Common myeloid progenitor, CD34-positive (primary cell): ENCODE measurements around the gene FAM110D.

Source experiments
- CTCF ChIA-PET: fragments of 350-600 bp; sonication (Branson Sonifier 250); formaldehyde crosslinking; loops from one replicate; lab custom pipeline; 2021; ENCODE audit warnings: antibody characterized with exemption; lab: Charles Lee
- POLR2A ChIA-PET: fragments of 350-600 bp; sonication (Branson Sonifier 250); formaldehyde crosslinking; loops from one replicate; lab custom pipeline; 2021; ENCODE audit warnings: antibody characterized with exemption; lab: Charles Lee
- DNase-seq, 3 donors: peaks; one replicate each; pipeline versions ENCODE4 v3.0.0 to v3.0.0-alpha.2; 2013
- H3K27ac ChIP-seq, 2 experiments: 1 replicate in 1 of 2; 2 replicates in 1 of 2; pipeline ENCODE4 v1.7.0; 2013; ENCODE audit warnings: inconsistent platforms in 2 of 2, low read length in 2 of 2, mild to moderate bottlenecking in 2 of 2, low read depth in 1 of 2, moderate library complexity in 1 of 2; ENCODE audit not compliant: severe bottlenecking in 2 of 2, insufficient read depth in 1 of 2, poor library complexity in 1 of 2
- H3K27me3 ChIP-seq, 5 experiments: replicated peaks in 2 of 5; 1 replicate in 3 of 5; 2 replicates in 2 of 5; pipeline versions ENCODE4 v1.6.1 to v1.7.0; 2013; ENCODE audit warnings: low read length in 4 of 5, mild to moderate bottlenecking in 2 of 5, moderate library complexity in 2 of 5, inconsistent platforms in 1 of 5; ENCODE audit not compliant: insufficient read depth in 5 of 5, control insufficient read depth in 4 of 5
- H3K36me3 ChIP-seq, 4 experiments: 1 replicate in 2 of 4; 2 replicates in 2 of 4; pipeline versions ENCODE4 v1.6.1 to v1.7.0; 2013; ENCODE audit warnings: low read length in 3 of 4, control low read depth in 1 of 4, mild to moderate bottlenecking in 1 of 4; ENCODE audit not compliant: control insufficient read depth in 4 of 4, insufficient read depth in 4 of 4
- H3K4me1 ChIP-seq, 4 experiments: 1 replicate in 3 of 4; 2 replicates in 1 of 4; pipeline versions ENCODE4 v1.6.1 to v1.7.1; 2013; ENCODE audit warnings: low read length in 3 of 4, mild to moderate bottlenecking in 3 of 4, control low read depth in 1 of 4, inconsistent platforms in 1 of 4, moderate library complexity in 1 of 4; ENCODE audit not compliant: control insufficient read depth in 4 of 4, insufficient read depth in 4 of 4; ENCODE audit errors: control extremely low read depth in 1 of 4
- H3K4me3 ChIP-seq, 7 experiments: 1 replicate in 4 of 7; 2 replicates in 3 of 7; pipeline versions ENCODE4 v1.5.1 to v1.7.0; 2013; ENCODE audit warnings: mild to moderate bottlenecking in 7 of 7, low read length in 6 of 7, moderate library complexity in 6 of 7, inconsistent platforms in 2 of 7, low read depth in 2 of 7, control low read depth in 1 of 7; ENCODE audit not compliant: insufficient read depth in 4 of 7, control insufficient read depth in 1 of 7; ENCODE audit errors: extremely low read depth in 1 of 7
- H3K9me3 ChIP-seq, 5 experiments: 1 replicate in 4 of 5; 2 replicates in 1 of 5; pipeline versions ENCODE4 v1.6.1 to v1.7.1; 2013; ENCODE audit warnings: low read length in 4 of 5, mild to moderate bottlenecking in 2 of 5, inconsistent platforms in 1 of 5, low read depth in 1 of 5, moderate library complexity in 1 of 5; ENCODE audit not compliant: control insufficient read depth in 4 of 5, insufficient read depth in 2 of 5; ENCODE audit errors: control extremely low read depth in 1 of 5
- WGBS: methylation state at CpG from one replicate; pipeline ENCODE4 v1.1.5; 2013; ENCODE audit not compliant: insufficient coverage; 5-methylcytosine and 5-hydroxymethylcytosine counted together

Gene FAM110D

GRCh38 chr1:26132128-26132833 lies 26.6 kb upstream of the FAM110D start:
- Histone ChIP-seq H3K9me3 (peaks cover 0 to 1% (median 0%) of the 10 kb centered on the region in 5 experiments), H3K4me1 (peaks cover 4 to 27% (median 22%) of the 10 kb centered on the region in 4 experiments), H3K27me3 (no peaks in the 10 kb centered on the region), H3K27ac (no peak overlapping the region), H3K4me3 (no peak overlapping the region), H3K36me3 (no peaks in the 10 kb centered on the region)
- POLR2A ChIA-PET: no interaction called here
- DNase-seq: peak in 2 of 3 donors; percentile 52 to 57
- CTCF ChIA-PET: interaction anchor here (1.3 to 2.0 kb wide), 2 partner anchors 10 to 13 kb away, joined by 4 to 11 read pairs; no protein-coding TSS in a partner anchor
- WGBS: 97% methylated on average over 3 of the region's 5 CpGs

DNA sequence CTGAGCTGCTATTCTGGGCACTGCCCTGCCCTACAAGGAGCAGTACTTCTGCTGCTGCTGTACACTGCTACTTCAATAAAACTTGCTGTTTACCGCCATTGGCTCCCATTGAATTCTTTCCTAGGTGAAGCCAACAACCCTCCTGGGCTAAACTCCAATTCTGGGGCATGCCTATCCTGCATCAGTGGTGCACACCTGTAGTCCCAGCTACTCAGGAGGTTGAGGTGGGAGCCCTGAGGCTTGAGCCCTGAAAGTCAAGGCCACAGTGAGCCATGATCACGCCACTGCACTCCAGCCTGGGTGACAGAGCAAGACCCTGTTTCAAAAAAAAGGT lies 26.1 kb upstream of the FAM110D start:
- POLR2A ChIA-PET: no interaction called here
- 100% methylated on average over 2 of the region's 2 CpGs for WGBS
- CTCF ChIA-PET: interaction anchor here (1.0 to 2.0 kb wide), 3 partner anchors 10 to 21 kb away, joined by 3 to 11 read pairs (median 4); partner anchors contain the start of gene PDIK1L
- H3K27ac ChIP-seq: no peak overlapping the region
- H3K27me3 ChIP-seq: no peaks in the 10 kb centered on the region
- H3K4me3 ChIP-seq: no peak overlapping the region
- H3K4me1 ChIP-seq: peaks cover 0 to 25% (median 18%) of the 10 kb centered on the region in 4 experiments
- no peak for DNase-seq
- no peaks in the 10 kb centered on the region for H3K36me3 ChIP-seq
- peaks cover 0 to 1% (median 0%) of the 10 kb centered on the region in 5 experiments for H3K9me3 ChIP-seq

DNA sequence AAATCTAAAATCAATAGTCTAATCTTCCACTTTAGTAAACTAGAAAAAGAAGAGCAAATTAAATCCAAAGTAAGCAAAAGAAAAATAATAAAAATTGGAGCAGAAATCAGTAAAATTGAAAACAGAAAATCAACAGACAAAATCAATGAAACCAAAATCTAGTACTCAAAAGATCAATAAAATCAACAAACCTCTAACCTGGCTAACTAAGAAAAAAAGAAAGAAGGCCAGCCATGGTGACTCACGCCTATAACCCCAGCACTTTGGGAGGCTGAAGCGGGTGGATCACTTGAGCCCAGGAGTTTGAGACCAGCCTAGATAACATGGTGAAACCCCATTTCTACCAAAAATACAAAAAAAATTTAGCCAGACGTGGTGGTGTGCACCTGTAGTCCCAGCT lies 24.4 kb upstream of the FAM110D start:
- H3K4me3 ChIP-seq: no peak overlapping the region
- DNase-seq: no peak
- WGBS: no CpG with 5 or more reads among the region's 3 CpGs
- ChIA-PET CTCF (no interaction called here), POLR2A (no interaction called here)
- peaks cover 0 to 10% (median 5%) of the 10 kb centered on the region in 4 experiments for H3K4me1 ChIP-seq
- no peaks in the 10 kb centered on the region for H3K27me3 ChIP-seq
- H3K36me3 ChIP-seq: no peaks in the 10 kb centered on the region
- H3K27ac ChIP-seq: no peak overlapping the region
- H3K9me3 ChIP-seq: peaks cover 0 to 1% (median 0%) of the 10 kb centered on the region in 5 experiments

GRCh38 chr1:26138974-26139558 lies 19.8 kb upstream of the FAM110D start:
- no peak overlapping the region for H3K4me3 ChIP-seq
- ChIA-PET POLR2A (interaction anchor here (0.6 to 0.7 kb wide), 2 partner anchors 8 to 13 kb away, joined by 3 read pairs; no protein-coding TSS in a partner anchor), CTCF (interaction anchor here (0.6 to 11.6 kb wide), 9 partner anchors 13 to 225 kb away, joined by 3 to 188 read pairs (median 4); partner anchors contain the start of gene CEP85)
- H3K36me3 ChIP-seq: no peaks in the 10 kb centered on the region
- H3K27ac ChIP-seq: no peak overlapping the region
- H3K9me3 ChIP-seq: peaks cover 0 to 1% (median 0%) of the 10 kb centered on the region in 5 experiments
- peaks cover 0 to 5% (median 1%) of the 10 kb centered on the region in 4 experiments for H3K4me1 ChIP-seq
- H3K27me3 ChIP-seq: no peaks in the 10 kb centered on the region
- peak in 1 of 3 donors; percentile 37 for DNase-seq
- WGBS: 75% methylated on average over 2 of the region's 3 CpGs

GRCh38 chr1:26142159-26142558 lies 16.7 kb upstream of the FAM110D start:
- H3K27ac ChIP-seq: no peak overlapping the region
- POLR2A ChIA-PET: interaction anchor here (0.6 kb wide), 1 partner anchor 30 kb away, joined by 4 read pairs; no protein-coding TSS in a partner anchor
- 100% methylated on average over 5 of the region's 8 CpGs for WGBS

GRCh38 chr1:26145041-26145959 lies 13.6 kb upstream of the FAM110D start:
- ChIA-PET CTCF (interaction anchor here (0.5 to 11.6 kb wide), 22 partner anchors 11 to 973 kb away, joined by 3 to 188 read pairs (median 6); partner anchors contain the start of genes C1orf232, FAM110D, PDIK1L and ZNF593), POLR2A (interaction anchor here (1.2 to 1.6 kb wide), 2 partner anchors 10 to 40 kb away, joined by 4 read pairs; no protein-coding TSS in a partner anchor)
- H3K9me3 ChIP-seq: no peaks in the 10 kb centered on the region
- peak overlapping the region in 1 of 7 experiments; percentile 37 for H3K4me3 ChIP-seq
- peak; percentile 71 to 84 (median 82) for DNase-seq
- H3K36me3 ChIP-seq: no peaks in the 10 kb centered on the region
- whole genome bisulfite sequencing: 49% methylated on average over 12 of the region's 19 CpGs
- H3K27me3 ChIP-seq: peaks cover 0 to 10% (median 0%) of the 10 kb centered on the region in 5 experiments
- H3K4me1 ChIP-seq: peaks cover 0 to 3% (median 3%) of the 10 kb centered on the region in 4 experiments
- no peak overlapping the region for H3K27ac ChIP-seq

More at GRCh38 chr1:26142159-26142558, 16.7 kb upstream of the FAM110D start:
- peaks cover 0 to 8% (median 4%) of the 10 kb centered on the region in 4 experiments for H3K4me1 ChIP-seq
- peaks cover 0 to 2% (median 0%) of the 10 kb centered on the region in 5 experiments for H3K27me3 ChIP-seq
- no peak overlapping the region for H3K4me3 ChIP-seq
- DNase-seq: peak in 2 of 3 donors; percentile 51 to 52
- CTCF ChIA-PET: interaction anchor here (0.6 to 11.6 kb wide), 7 partner anchors 10 to 58 kb away, joined by 3 to 188 read pairs (median 4); partner anchors contain the start of genes PDIK1L and ZNF593
- no peaks in the 10 kb centered on the region for H3K9me3 ChIP-seq
- no peaks in the 10 kb centered on the region for H3K36me3 ChIP-seq
